Esophagus squamous epithelium (tissue), 4 donors: ENCODE data around the gene FLNB.

Experiments
- POLR2A ChIP-seq, 4 donors: fragments of 450-650 bp; IDR thresholded peaks; one replicate each; pipeline ENCODE4 v1.6.1; 2017; ENCODE audit warnings: antibody characterized with exemption in 4 of 4, mild to moderate bottlenecking in 4 of 4, moderate library complexity in 3 of 4
- TF ChIP-seq, protein P1 (sequence below), 6 experiments: fragments of 450-650 bp in 4 of 6; fragments of 200-600 bp in 2 of 6; sonication (generic) in 2 of 6; IDR thresholded peaks; one replicate each; pipeline ENCODE4 v1.5.1; 2016 to 2019; ENCODE audit warnings: antibody characterized with exemption in 6 of 6, mild to moderate bottlenecking in 4 of 6, moderate library complexity in 4 of 6

- TF ChIP-seq, protein P1, sequence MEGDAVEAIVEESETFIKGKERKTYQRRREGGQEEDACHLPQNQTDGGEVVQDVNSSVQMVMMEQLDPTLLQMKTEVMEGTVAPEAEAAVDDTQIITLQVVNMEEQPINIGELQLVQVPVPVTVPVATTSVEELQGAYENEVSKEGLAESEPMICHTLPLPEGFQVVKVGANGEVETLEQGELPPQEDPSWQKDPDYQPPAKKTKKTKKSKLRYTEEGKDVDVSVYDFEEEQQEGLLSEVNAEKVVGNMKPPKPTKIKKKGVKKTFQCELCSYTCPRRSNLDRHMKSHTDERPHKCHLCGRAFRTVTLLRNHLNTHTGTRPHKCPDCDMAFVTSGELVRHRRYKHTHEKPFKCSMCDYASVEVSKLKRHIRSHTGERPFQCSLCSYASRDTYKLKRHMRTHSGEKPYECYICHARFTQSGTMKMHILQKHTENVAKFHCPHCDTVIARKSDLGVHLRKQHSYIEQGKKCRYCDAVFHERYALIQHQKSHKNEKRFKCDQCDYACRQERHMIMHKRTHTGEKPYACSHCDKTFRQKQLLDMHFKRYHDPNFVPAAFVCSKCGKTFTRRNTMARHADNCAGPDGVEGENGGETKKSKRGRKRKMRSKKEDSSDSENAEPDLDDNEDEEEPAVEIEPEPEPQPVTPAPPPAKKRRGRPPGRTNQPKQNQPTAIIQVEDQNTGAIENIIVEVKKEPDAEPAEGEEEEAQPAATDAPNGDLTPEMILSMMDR (IDR thresholded peaks at IDR 0.05): no peak
- TF ChIP-seq POLR2A (IDR thresholded peaks at IDR 0.05): no peak
Measured at GRCh38 chr3:58084166-58084565, 75.9 kb downstream of the FLNB start.
